AG20443 (cell line): ENCODE data around the gene P3H2.
A peak's percentile ranks its signal among the peaks of the same experiment; 100 is the strongest.
"Not testable (repeated sequence)": the region's sequence is repeated elsewhere in the genome, so short reads cannot be mapped to it uniquely, and the experiment has no call there.

Experiments
- DNase-seq: peaks from one replicate; pipeline ENCODE4 v3.0.0; 2012; ENCODE audit warnings: low spot score, mixed read lengths

Gene P3H2

DNA sequence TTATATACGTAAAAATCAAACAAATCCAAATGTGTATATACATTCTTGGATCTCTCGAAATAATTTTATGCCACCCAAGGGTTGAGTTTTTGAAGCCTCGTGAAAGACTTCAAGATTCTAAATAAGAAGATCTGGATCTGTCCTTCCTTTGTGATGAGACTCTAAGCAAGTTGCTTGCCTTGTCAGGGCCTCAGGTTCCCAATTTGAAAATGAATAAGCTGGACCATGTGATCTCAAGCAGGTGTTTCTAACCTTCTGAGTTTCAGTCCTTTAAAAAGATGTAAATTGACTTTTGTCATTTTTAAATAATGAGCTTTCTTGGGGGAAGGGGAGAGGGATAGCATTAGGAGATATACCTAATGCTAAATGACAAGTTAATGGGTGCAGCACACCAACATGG, 137.1 kb downstream of the P3H2 start:
- DNase-seq: no peak

DNA sequence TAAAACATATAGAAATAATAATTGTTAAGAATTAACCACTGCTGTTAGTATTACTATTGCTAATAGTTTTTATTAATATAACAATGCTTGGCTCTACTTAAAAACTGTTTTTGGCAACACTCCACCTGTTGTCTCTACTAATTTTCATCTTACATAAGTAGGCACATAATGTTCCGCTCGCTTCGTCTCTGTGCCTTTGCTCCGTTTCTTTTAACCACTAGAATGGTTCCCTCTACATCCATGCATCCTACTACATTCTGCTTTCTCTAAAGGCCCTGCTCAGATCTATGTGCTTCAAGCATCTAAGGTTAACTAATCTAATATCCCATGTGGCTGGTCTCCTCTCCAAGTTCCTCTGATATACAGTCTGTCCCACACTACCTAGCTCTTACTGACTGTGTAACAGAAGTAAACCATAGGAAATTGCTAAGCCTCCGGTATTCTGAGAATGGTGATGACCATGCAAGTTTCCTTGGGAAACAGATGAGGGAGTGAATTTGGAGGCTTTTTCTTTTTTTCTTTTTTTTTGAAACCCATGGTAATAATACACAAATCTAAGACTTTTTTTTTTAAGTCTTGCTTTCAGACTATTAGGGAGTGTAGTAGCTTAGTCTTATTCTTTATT, 138.3 kb downstream of the P3H2 start:
- no peak for DNase-seq

DNA sequence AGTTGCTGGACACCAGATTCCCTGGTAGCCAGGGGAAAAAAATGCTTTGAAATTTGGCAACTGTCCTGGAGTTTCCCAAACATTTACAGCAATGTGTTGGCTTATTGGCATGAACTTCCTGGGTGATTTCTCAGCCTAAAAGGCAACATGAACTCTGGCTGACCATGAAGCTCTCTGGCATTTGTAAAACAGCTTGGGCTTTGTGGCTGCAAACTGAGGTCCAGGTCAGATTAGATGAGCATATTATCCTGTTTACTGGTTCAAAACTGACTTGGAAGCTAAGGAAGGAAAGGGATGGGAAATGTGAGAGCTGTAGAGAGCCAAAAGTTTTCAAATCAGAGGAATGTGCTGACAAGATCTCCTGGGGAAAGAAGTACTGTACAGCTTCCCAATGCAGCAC, 139.0 kb downstream of the P3H2 start:
- DNase-seq: peak; percentile 49

DNA sequence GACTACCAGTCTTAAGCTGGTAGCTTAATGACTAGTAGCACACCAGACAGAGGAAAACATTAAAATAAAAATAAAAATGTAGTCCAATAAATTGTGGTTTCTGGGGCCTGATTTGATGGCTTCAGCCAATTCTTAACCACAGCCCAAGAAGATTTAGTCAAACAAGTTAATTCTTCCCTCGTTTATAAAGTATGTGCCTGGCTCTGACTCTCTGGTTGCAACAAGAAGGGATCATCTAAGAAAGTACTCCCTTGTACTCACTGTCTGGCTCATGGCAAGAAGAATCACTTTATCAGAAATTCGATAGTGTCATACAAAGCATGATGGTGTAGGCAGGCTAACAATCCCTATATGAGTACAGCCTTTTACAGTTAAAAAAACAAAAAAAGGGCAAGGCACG, 141.9 kb downstream of the P3H2 start:
- DNase-seq: no peak

DNA sequence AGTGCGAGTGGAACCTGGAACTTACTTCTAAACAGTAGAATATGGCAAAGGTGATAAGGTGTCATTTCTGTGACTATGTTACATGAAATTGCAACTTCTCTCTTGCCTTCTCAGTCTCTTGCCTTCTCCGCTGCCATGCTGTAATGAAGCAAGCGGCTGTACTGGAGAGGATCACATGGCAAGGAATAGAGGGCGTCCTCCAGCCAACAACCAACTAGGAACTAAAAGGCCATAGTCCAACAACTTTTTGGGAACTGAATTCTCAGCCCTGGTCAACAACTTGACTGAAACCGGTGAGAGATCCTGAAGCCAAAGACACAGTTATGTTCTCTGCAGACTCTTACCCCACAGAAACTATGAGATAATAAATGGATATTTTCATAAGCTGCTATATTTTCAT, 143.5 kb downstream of the P3H2 start:
- no peak for DNase-seq

DNA sequence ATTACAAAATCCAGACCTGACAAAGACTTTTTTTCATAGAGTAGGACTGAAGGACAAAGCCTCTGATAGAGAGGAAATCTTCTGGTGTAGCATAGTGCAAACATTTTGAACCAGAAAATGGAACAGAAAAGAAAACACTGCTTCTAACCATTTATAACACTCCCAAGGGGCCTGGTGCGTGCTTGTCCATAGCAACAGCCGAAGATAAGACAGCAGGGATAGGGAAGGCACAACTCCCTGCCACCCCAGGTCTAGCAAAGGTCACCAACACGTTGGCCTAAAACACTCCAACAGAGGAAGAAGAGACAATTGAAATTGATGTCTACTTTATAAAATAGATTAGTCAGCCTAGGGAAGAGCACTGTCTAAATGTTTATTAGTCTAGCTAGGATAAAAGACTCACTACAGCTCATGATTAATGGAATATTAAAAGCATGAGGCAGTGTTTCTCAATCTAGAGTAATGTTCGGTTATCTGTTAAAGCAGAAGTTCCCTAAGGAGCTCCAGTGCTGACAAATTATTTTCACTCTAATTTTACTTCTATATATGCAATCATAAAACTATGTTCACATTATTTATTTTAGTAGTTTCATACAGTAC, 145.2 kb downstream of the P3H2 start:
- DNase-seq: no peak

DNA sequence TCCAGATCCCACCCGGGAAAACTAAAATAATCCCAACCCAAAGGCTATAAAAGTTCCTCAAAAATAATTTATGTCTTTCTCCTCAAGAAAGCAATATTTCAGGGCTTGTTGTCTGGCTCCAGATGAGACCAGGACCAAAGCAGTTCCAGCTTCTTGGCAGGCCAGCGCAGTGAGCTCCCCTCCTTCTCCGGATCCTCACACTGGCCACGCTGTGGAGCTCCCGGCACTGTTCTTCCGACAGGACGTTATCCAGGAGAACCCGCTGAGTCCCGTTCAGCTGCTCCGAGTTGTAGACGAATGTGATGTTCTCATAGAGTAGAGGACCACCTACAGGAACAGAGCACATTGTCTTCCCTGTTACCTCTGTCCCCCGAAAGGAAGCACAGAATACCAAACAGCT, 146.3 kb downstream of the P3H2 start:
- DNase-seq: peak; percentile 32

DNA sequence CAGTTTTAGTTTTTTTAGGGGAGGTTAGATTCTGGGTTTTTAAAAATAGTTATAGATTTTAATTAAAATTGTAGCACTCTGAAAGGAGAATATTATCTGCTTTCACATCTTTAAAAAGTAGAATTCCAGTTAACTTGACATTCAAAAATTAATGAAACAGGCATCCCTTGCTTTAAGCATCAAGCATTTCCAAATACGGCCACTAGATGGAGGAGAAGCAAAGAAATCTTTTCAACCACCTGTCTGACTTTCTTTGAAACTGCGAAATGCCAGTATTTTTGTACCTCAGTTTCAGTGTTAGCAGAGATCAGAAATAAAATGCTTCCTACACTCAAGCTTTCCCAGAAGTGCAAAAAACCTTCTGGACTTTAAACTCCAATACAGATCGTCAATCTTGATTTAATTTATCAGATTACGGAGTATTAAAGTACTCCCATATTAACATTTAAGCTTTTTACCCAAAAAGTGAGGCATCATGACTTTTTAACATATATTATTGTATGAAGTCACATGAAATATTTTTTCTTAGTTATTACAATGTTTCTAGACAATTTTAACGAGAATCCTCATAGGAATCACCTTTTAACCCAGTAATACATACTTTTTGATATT, 153.3 kb downstream of the P3H2 start:
- DNase-seq: peak; percentile 53

DNA sequence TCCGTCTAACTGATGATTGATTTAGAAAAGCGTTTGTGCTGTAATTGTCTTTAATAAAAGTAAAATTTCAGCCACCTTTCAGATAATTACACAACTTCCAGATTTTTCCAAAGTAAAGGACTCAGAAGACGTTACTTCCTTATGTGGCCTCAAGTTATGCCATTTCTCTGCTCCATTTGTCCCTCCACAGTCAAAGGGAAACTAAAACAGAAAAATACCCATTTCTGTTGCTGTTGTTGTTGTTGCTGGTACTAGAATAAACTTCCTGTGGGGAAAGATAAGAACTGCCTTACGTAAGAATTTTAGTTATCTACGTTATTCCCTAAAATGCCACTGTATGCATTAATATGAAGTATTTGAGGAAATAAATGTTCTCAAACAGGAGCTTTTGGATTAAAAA, 153.9 kb downstream of the P3H2 start:
- DNase-seq: no peak

DNA sequence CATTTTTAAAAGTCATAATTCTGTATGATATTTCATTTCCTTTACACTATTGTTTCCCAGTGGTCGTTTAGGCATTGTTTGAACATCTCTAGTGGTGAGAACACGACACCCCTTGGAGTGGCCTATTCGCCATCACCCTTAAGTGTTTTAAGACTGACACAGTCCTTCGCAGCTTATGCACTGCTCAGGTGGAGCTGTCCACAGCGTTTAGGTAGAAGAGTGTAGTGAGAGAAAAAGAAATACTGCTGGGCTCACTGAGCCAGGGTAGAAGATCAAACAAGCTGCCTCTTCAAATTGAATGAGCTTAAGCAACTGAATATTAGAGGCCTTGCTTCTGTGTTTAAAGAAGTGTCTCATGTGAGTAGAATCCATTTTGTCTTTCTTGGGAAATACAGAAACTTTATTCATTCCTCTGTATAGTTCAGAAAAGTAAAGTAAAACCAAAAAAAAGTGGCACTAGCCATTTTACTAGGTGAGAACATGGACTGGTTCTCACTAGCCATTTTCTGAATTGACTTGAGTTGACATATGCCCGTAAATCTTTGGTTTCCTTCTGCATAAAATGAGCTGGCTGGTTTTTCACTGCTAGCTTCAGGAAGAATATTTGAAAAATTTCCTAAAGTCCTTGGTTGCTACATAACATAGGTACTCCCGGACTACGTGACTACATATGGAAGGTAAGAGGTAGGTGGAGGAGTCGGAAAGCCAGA, 155.9 kb downstream of the P3H2 start:
- no peak for DNase-seq

DNA sequence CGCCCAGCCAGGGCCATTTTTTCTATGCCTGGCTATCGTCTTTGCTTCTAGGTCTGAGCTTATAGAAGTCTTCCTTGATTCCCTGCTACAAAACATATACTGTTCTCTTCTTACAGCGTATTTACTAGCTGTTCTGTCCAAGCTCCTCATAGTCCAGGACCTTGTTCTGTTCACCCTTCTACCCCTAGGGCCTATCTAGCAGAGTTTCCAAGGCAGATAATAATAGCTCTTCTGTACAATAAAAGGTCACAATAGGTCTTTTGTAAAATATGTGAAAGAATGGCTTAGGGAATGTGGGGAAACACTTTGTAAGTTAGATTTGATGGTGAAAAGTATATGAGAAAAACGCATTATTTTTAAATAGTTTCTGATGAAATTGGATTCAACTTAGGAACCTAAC, 158.2 kb downstream of the P3H2 start:
- no peak for DNase-seq

DNA sequence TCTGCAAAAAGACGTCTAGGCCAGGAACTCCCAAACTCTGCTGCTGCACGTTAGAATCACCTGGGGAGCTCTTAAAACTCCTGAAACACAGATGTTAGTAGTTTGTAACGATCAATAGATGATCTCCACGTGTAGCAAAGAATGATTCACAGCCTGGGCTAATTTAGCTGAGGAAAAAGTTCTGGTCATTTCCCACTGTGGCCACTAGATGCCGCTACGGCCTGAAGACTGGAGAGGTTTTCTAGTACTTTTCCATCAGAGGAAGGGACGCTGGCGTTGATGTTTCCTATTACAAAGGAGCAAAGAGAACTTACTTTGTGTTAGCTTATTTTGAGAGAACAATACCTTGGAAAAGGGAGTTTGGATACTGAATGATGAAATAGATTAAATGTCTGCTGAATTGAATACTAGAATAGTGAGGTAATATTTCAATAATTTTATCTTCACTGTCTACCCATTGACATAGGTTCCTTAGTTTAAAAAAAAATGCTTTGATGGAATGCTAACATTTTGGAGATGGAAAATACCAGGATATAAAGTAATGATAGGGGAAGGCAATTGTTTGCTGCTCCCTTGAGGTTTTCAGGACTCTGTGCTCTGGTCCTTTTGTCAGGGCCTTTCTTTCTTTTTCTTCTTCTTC, 159.1 kb downstream of the P3H2 start:
- DNase-seq: peak; percentile 90

DNA sequence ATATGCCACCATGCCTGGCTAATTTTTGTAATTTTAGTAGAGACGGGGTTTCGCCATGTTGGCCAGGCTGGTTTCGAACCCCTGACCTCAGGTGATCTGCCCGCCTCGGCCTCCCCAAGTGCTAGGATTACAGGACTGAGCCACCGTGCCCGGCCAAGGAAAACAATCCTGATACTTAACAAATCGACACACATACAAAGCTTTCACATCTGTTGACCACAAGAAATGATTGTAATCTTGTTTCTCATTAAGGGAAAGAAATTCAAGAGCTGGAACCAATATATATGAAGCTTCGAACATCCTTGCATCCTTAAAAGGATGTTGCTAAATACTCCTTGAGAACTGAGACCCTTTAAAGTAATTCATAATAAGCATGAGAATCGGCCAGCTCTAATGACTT, 159.6 kb downstream of the P3H2 start:
- DNase-seq: not testable (repeated sequence)

DNA sequence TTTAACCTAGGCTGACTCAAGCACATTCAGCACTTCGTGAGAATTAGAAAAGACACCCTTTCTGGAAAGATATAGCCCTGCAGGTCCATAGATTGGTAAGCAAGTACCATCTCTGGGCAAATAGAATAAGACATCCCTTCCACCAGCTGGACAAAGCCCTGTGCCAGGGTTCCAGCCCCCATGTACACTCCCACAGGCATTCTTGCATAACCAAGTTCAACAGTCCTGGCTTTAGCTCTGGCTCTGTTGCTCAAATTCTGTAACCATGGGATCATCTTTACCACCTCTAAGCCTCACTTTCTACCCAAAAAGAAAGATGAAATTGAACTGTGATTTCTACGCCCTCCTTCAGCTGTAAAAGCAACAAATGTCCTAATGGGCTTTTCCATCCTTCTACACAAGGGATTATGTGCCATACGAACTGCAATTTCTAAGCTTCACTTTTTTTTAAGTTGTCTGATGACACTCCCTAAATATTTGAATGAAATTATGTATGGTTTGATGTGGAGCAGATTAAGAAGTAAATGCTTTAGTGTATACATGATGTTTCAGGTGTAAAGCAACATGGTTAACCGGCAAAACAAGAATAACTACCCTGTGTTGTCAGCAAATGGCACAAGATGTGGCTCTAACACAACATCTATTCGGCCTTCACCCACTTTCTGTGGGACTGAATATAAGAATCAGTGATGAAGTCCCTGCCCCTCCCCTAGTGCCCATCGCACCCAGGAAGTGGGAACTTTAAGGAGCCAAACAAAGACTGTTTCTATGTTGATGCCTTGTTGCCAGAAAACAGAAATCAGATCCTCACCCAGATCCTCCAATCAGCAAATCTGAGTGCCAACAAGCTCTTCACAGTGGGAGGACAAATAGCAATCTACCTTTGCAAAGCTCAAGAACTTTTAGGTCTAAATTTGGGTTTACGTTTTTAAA, 165.7 kb downstream of the P3H2 start:
- DNase-seq: peak; percentile 56

DNA sequence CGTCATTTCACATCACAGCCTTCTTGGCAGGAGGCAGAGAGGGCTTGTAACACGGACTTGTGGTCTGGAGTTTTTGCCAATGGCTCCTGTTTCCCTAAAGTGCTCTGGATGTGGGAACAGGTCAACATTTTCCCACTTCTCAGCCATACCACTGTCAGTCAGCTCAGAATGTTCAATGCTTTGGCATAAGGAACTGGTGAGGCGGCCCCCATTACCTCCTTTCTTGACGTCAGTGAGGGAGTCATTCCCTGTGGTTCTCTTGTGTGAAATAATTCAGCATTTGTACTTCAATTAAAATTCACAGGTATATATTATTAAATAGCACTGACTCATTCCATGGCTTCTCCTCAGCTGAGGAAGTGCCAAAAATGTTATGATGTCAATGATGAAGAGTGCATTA, 167.1 kb downstream of the P3H2 start:
- no peak for DNase-seq

DNA sequence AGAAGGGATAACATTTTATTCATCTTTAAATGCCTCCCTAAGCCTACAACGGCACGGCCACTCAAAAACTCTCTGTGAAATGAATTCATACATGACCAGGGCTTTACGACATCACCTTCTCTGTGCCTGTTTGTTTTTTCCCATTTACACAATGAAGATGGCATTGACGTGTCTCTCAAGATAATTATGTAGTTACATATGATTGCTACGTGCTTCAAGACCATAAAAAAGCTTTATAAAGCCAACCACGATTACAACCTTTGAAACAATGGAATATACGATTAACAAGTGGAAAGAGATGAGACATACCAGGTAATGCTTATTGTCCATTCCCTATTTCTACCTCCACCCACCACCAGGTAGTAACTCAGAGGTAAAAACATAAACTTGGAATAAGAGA, 168.4 kb downstream of the P3H2 start:
- DNase-seq: no peak

DNA sequence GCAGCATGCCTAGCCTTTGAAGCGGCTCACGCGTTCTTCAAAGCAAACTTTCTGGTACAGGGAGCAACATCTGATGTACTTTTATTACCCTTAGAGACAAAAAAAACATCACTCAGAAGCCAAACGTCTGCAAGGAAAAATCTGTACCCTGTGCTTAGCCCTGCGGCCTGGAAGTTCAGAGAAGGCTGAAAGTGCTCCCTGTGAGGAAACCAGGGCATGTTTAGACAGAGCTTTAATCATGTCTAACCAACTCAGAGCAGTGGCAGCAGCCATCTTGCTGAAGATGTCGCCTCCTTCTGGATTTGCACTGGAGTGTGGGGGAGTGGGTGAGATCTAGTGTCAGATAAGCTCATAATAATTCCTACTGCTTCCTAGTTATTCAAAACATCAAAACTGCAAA, 170.4 kb downstream of the P3H2 start:
- DNase-seq: no peak

DNA sequence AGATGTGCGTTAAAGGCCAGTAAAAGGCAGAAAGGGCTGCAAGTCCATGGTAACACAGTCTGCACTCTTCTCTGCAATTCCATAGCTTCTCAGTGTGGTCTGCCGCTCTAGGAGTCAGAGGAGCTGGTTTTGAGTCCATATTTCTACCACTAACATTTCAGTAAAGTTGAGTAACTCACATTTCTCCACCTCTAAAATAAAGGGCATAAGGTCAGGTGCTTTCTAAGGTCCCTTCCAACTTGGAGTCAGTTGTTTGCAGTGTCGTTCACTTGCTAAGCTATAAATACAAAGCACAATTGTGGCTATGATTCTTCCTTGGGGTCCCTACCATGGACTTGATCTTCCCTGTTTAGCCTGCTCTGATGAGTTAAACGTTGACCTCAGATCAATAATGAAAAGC, 171.1 kb downstream of the P3H2 start:
- DNase-seq: no peak

DNA sequence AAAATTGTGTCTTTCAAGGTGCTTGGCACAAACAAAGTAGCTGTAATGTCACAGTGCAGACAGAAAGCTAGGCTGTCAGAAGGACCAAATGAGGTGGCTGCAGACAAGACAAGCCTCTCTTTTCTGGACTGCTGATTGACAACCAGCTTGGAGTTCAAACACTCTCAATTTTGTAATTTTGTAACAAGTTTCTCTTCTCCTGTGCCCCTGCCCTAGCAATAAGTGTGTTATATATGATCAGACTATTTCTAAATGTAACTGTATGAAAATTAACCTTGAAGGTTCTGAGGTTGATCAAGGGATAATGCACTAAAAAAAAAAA, 172.0 kb downstream of the P3H2 start:
- no peak for DNase-seq

DNA sequence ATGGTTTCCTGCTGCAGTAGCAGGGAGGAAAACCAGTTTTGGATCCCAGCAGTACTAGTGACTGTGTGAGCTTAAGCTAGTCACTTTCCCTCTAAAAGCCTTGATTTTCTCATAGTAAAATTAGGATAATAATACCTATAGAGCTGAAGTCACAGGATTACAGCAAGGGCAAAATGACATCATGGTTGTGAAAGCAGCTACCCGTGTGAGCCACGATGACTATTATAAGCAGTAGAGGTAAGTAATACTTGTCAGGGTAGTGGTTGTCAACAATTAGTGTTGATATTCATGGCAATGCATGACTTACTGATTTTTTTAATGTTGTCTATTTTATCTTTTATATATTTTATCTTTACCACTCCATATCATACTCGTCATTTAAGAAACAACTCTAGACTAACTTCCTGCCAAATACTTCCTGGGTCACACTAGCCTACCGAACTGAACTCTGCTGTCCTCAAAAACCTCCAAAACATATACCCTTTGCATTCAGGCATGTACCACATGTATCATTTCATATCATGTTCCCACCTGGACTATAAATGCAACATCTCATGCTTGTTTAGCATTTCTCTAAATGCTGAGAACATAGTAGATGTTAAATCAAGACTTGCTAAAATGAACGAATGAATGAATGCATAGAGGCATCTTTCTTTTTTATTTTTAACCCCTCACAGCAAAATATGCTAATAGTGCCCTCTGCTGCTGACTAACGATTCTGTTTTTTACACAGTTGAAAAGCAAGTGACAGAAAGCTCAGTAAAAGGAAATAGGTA, 172.6 kb downstream of the P3H2 start:
- DNase-seq: peak; percentile 24

DNA sequence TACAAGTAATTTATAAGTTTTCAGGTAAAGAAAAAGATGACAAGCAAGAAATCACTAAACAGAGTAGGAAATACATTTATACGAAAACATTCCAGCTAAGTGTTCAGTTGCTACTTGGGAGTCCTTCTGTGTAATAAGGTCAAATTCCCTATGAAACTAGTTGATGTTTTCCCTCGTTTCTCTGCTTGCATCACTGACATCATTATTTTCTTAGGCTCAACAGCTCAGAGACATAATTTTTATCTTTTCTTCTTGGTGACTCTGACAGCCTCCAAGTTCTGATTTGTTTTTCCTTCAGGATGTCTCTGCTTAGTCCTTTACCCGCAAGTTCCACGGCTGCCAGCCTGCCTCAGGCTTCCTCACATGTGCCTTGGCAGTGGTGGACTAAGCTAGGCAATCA, 173.6 kb downstream of the P3H2 start:
- DNase-seq: no peak
